Measurements from ENCODE around the gene CRIP3.
"Not testable (repeated sequence)": the region's sequence is repeated elsewhere in the genome, so short reads cannot be mapped to it uniquely, and the experiment has no call there.

CRIP3 gene

GRCh38 chr6:43308101-43308989, at the start of gene CRIP3:
TSS of gene CRIP3 (minus strand) at chr6:43308826. CDS start at chr6:43308792, 34 bp downstream.
- DNase-seq, result no peak

GRCh38 chr6:43355862-43356590, 47.4 kb upstream of the CRIP3 start:
- DNase-seq, result no peak

GRCh38 chr6:43351951-43352350, 43.3 kb upstream of the CRIP3 start:
- not testable (repeated sequence) for DNase-seq

GRCh38 chr6:43347444-43347843, 38.8 kb upstream of the CRIP3 start:
- DNase-seq, result no peak

- no peak for DNase-seq
Observed at GRCh38 chr6:43347021-43347420, 38.4 kb upstream of the CRIP3 start.

- not testable (repeated sequence) for DNase-seq
Observed at GRCh38 chr6:43346243-43346642, 37.6 kb upstream of the CRIP3 start.

GRCh38 chr6:43339168-43339567, 30.5 kb upstream of the CRIP3 start:
- no peak for DNase-seq

- DNase-seq, result no peak
Observed at GRCh38 chr6:43338243-43338642, 29.6 kb upstream of the CRIP3 start.

- no peak for DNase-seq
Observed at GRCh38 chr6:43336382-43336781, 27.8 kb upstream of the CRIP3 start.

GRCh38 chr6:43335469-43335868, 26.8 kb upstream of the CRIP3 start:
- no peak for DNase-seq

GRCh38 chr6:43334466-43335095, 26.0 kb upstream of the CRIP3 start:
- DNase-seq, result no peak

GRCh38 chr6:43331891-43332290, 23.3 kb upstream of the CRIP3 start:
- no peak for DNase-seq

- no peak for DNase-seq
Observed at GRCh38 chr6:43331470-43331869, 22.8 kb upstream of the CRIP3 start.

GRCh38 chr6:43328528-43328927, 19.9 kb upstream of the CRIP3 start:
- DNase-seq, result no peak

GRCh38 chr6:43325876-43326275, 17.2 kb upstream of the CRIP3 start:
- DNase-seq, result no peak

GRCh38 chr6:43318011-43318410, 9.4 kb upstream of the CRIP3 start:
- DNase-seq, result no peak

- no peak for DNase-seq
Observed at GRCh38 chr6:43313813-43314212, 5.2 kb upstream of the CRIP3 start.

- DNase-seq, result no peak
Observed at GRCh38 chr6:43311666-43312065, 3.0 kb upstream of the CRIP3 start.

GRCh38 chr6:43310624-43311023, 2.0 kb upstream of the CRIP3 start:
- no peak for DNase-seq

GRCh38 chr6:43310134-43310533, 1.5 kb upstream of the CRIP3 start:
- DNase-seq, result no peak

GRCh38 chr6:43308990-43309477, 408 bp upstream of the CRIP3 start:
- no peak for DNase-seq

- DNase-seq, result no peak
Observed at GRCh38 chr6:43307451-43308100, 1.1 kb downstream of the CRIP3 start.

GRCh38 chr6:43306086-43306485, 2.5 kb downstream of the CRIP3 start:
- no peak for DNase-seq

Measured in NCI-H1048 (cell line).